Psoas muscle (tissue), 8 donors: ENCODE measurements around the gene KCNAB1. TPM values are rescaled to one million over a fixed set of nuclear protein-coding genes. Genes with fewer than 3 reads are reported as not detected.

Source experiments
- ATAC-seq, 4 donors: fragments of 200-7000 bp; cut with Tn5 transposase; one replicate each; pipeline ENCODE4 v1.9.1; 2020; ENCODE audit warnings: moderate library complexity in 3 of 4, mild to moderate bottlenecking in 2 of 4
- DNase-seq, 2 donors: peaks; one replicate each; pipeline ENCODE4 v3.0.0-alpha.2; 2020
- H3K27ac ChIP-seq: fragments of 200-600 bp; one replicate; pipeline ENCODE4 v1.8.0; 2022
- H3K27me3 ChIP-seq, 3 donors: fragments of 200-600 bp in 1 of 3; one replicate each; pipeline versions ENCODE4 v1.6.1 to v1.8.0; 2013 to 2022; ENCODE audit warnings: low read length in 2 of 3, mild to moderate bottlenecking in 2 of 3, moderate library complexity in 1 of 3; ENCODE audit not compliant: insufficient read depth in 3 of 3
- H3K36me3 ChIP-seq, 2 donors: fragments of 200-600 bp in 1 of 2; one replicate each; pipeline versions ENCODE4 v1.6.1 to v1.8.0; 2013 to 2022; ENCODE audit warnings: low read depth in 1 of 2, mild to moderate bottlenecking in 1 of 2, moderate library complexity in 1 of 2; ENCODE audit not compliant: insufficient read depth in 1 of 2
- H3K4me1 ChIP-seq: fragments of 200-600 bp; one replicate; pipeline ENCODE4 v1.8.0; 2022
- H3K4me3 ChIP-seq: fragments of 200-600 bp; one replicate; pipeline ENCODE4 v1.8.0; 2022; ENCODE audit warnings: mild to moderate bottlenecking
- H3K9me3 ChIP-seq: fragments of 200-600 bp; one replicate; pipeline ENCODE4 v1.8.0; 2022
- WGBS, 3 donors: extraction: QIAGEN DNeasy Blood & Tissue Kit; methylation state at CpG; one replicate each; pipeline versions ENCODE4 v1.1.6 to v1.1.7; 2013; 5-methylcytosine and 5-hydroxymethylcytosine counted together
- intact Hi-C, 2 donors: fragments of 100-400 bp; cut with DNase I; formaldehyde crosslinking; loops; one replicate each; pipeline versions ENCODE4 v1.11.0 to v1.14.2; 2022
- polyA plus RNA-seq, 3 donors: library from polyadenylated mRNA; stranded (reverse); fragments of 200-250 nt; gene quantifications; one replicate each; pipeline ENCODE4 v1.2.3, GENCODE V29; 2013
- total RNA-seq, 4 donors: library from RNA; stranded (reverse); fragmentation: NEBNext Ultra II Directional in 2 of 4; extraction: Animal tissue kit (Norgen Biotek cat#: 25700) in 2 of 4; gene quantifications; one replicate each; pipeline versions ENCODE4 v1.2.1 to v1.2.4, GENCODE V29; 2021 to 2023
- TF ChIP-seq, protein P1 (sequence below): fragments of 200-600 bp; IDR thresholded peaks from one replicate; pipeline ENCODE4 v1.8.0; 2022; ENCODE audit warnings: antibody characterized with exemption
- donor health status: healthy with polysubstance abuse.
- donor health status: DM: no; HTN: no; CAD: no; lungs with moderate emphysema.
- donor health status: Bipolar disorder and iron deficiency.
- donor health status: healthy.
- donor health status: DM: yes; HTN: yes; CAD: no.
- donor health status: DM: no; HTN: no; CAD: no.
- donor health status: DM: no; HTN: no; CAD: no.
- donor health status: DM: yes; HTN: yes; CAD: no.

KCNAB1 gene
- total and polyA plus RNA-seq, 7 donors, result 0.66 to 3.1 (median 0.91) TPM

DNA sequence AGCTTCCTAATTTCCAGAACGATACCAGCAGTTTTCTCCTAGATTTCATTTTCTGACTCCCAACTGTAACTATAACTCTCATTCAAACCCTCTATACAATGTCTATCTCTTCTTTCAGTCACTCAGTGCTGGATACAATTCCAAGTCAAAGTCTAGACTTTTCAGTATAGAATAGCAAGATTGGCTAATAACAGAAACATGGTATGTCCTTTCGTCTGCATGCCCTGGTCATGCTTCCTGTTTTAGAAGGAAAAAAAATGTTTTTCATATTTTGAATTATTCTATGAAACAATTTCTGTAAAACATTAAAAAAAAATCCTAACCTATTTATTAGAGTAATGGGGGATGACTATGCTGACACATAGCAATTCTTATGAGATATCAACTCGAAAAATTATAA is 180.0 kb downstream of the KCNAB1 start:
- 63 to 84% (median 64%) methylated on average over 3 of the region's 3 CpGs for WGBS, 3 donors
- H3K4me1 ChIP-seq, result no peaks in the 10 kb centered on the region
- ATAC-seq (no peak), DNase-seq (no peak)
- H3K4me3 ChIP-seq, result no peak overlapping the region
- H3K9me3 ChIP-seq, result no peaks in the 10 kb centered on the region
- H3K27ac ChIP-seq, result no peak overlapping the region
- intact Hi-C loops, result no loop called here
- H3K27me3 ChIP-seq, result no peaks in the 10 kb centered on the region
- no peaks in the 10 kb centered on the region for H3K36me3 ChIP-seq
- TF ChIP-seq, protein P1, sequence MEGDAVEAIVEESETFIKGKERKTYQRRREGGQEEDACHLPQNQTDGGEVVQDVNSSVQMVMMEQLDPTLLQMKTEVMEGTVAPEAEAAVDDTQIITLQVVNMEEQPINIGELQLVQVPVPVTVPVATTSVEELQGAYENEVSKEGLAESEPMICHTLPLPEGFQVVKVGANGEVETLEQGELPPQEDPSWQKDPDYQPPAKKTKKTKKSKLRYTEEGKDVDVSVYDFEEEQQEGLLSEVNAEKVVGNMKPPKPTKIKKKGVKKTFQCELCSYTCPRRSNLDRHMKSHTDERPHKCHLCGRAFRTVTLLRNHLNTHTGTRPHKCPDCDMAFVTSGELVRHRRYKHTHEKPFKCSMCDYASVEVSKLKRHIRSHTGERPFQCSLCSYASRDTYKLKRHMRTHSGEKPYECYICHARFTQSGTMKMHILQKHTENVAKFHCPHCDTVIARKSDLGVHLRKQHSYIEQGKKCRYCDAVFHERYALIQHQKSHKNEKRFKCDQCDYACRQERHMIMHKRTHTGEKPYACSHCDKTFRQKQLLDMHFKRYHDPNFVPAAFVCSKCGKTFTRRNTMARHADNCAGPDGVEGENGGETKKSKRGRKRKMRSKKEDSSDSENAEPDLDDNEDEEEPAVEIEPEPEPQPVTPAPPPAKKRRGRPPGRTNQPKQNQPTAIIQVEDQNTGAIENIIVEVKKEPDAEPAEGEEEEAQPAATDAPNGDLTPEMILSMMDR, result no peak

DNA sequence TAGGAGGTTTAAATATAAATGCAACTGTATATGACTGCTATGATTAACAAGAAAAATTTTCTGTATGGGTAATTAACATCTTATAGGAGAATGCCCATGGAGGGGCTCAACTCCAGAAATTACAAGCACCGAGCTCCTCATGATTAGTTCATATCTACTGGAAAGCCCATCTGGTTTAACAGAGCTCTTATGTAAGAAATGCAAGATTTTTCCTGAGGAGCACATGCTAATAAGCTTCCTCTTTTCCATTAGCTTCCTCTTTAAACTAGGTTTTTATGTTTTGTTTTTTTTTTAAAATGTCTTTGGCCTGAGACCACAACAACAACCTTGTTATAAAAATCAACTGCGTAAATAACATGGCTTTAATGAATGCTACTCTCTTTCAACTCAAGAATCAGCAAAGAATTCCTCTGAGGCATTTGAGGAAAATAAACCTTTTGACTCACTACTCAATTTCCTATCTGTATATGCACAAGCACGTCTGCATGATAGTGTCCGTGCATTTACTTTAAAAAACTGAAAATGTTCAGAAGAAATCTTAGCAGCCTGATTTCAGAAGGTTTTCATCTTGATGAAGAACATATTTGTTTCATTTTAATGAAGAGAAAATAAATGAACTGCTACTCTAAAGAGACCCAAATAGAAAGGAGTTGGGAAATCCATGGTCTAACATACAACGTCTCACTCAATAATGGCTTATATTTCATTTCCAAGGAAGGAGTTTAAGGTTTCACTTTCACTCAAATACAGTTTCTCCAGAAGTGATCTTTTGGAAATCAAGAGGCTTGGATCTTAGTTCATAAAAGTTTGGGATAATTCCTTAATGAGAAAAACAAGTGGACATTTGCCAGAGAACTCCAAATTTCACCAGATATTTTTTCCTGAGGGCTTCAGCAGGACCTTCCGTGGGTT is 180.8 kb downstream of the KCNAB1 start:
- ATAC-seq (no peak), DNase-seq (no peak)
- Histone ChIP-seq H3K27me3 (no peaks in the 10 kb centered on the region), H3K27ac (no peak overlapping the region), H3K9me3 (no peaks in the 10 kb centered on the region), H3K4me3 (peak overlapping the region; percentile 12), H3K36me3 (no peaks in the 10 kb centered on the region), H3K4me1 (no peaks in the 10 kb centered on the region)
- TF ChIP-seq, protein P1, result no peak
- intact Hi-C loops, result no loop called here
- WGBS, 3 donors, result 44 to 63% (median 60%) methylated on average over 6 of the region's 6 CpGs

DNA sequence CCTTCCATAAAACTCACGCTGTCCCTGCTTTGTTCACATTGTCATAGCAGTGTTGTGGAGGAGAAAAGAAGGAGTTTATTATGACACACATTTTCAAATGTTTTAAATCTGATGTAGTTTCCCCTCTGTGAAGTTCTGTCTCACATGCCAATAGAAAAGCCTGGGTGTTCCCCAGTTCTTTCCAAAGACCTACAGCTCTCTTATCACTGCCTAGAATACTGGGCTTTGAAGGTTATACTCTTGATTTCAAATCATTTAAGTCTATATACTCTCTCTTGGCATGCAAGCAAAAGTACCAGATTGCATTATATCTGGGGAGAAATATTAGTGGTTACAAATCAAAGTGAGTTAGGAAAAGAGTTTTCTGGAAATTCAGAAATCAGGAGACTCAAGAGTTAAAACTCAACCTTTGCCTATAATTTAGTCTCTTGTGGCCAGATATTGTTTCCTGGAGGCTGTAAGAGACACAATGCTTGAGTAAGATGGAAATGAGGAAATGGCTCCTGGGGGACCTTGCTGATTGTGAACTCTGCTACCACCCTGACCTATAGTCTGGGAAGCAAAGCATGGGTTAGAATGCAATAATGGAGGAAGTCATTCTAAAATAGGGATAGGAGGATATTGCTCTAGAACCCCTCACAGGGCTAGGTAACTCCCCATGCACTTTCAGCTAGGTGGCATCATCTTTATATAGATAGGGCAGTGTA is 182.8 kb downstream of the KCNAB1 start:
- no peak overlapping the region for H3K27ac ChIP-seq

DNA sequence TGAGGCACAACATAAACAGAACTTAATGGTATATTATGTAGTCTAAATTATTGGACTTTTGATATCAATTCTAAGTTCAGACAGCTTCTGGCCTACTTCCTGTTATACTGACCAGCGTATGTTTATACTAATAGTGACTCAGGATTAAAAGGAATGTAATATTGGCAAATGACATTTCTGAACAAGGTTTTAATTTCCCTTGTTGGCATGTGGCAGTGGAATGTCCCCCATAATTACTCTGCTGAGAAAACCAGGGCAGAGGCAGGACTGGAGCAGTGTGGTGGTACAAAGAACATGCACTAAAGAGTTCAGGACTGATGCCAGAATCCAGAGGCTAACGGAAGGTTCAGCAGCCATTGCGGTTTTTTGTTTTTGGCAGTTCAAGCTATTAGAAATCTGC is 184.0 kb downstream of the KCNAB1 start:
- 37 to 48% (median 47%) methylated on average over 3 of the region's 3 CpGs for WGBS, 3 donors
- H3K36me3 ChIP-seq, result no peaks in the 10 kb centered on the region
- ATAC-seq, result no peak
- no peak overlapping the region for H3K4me3 ChIP-seq
- no peak overlapping the region for H3K27ac ChIP-seq
- no peaks in the 10 kb centered on the region for H3K4me1 ChIP-seq
- intact Hi-C loops, result no loop called here
- TF ChIP-seq, protein P1, result no peak
- no peaks in the 10 kb centered on the region for H3K27me3 ChIP-seq
- no peak for DNase-seq
- no peaks in the 10 kb centered on the region for H3K9me3 ChIP-seq

More for the DNA sequence above, 182.8 kb downstream of the KCNAB1 start:
- intact Hi-C loops, result no loop called here
- Histone ChIP-seq H3K4me1 (no peaks in the 10 kb centered on the region), H3K4me3 (no peak overlapping the region), H3K9me3 (no peaks in the 10 kb centered on the region), H3K27me3 (no peaks in the 10 kb centered on the region), H3K36me3 (no peaks in the 10 kb centered on the region)
- DNase-seq, result no peak
- WGBS, 3 donors, result 79 to 91% (median 86%) methylated on average over 1 of the region's 1 CpG
- no peak for ATAC-seq
- TF ChIP-seq, protein P1, result no peak
